ENCODE measurements around the gene AIG1.

Gene AIG1

DNA sequence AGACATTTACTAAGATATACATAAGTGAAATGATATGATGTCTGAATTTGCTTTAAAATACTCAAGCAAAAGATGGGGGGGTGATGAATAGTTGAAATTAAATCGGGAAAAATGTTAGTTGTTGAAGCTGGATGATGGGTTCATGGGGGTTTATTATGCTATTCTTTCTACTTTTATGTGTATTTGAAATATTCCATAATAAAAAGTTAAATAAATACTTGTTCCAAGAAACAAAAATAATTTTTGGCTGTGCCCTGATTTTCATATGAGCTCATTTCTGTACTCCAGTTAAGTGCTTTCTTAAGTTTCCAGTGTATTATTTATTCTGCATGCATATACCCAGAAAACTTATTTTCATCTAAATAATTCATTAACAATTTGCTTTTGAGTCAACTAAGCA is 138.6 kb downstream of the AIG1 start:
- no peak for DNase-seq

DNA sequence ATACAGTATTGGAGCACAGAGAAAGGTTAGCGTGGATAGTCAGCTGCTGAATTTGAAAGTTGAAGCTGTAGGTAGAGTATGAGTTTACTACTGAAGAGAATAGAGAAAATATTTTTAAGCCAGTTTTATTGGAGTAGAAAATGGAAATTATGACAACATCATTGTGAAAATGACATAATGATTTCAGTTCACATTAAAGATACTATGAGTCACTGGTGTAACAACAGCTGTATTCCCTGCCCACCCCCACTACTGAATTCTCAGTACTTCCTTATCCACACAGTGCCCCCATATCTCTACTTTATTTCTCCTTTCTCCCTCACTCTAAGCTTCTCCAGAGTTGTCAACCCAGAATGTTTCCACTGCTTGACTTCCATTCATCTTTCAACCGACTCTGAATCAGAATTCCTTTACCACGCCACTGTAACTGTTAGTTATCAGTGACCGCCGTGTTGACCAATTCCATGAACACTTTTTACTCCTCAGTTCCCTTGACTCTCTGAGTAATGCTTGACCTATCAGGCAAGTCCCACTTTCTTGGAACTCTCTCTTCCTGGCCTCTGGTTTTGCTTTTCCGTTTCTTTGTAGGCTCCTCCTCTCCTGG is 139.6 kb downstream of the AIG1 start:
- DNase-seq, result no peak

- no peak for DNase-seq
These were observed 143.4 kb downstream of the AIG1 start for GRCh38 chr6:143204045-143204444.

DNA sequence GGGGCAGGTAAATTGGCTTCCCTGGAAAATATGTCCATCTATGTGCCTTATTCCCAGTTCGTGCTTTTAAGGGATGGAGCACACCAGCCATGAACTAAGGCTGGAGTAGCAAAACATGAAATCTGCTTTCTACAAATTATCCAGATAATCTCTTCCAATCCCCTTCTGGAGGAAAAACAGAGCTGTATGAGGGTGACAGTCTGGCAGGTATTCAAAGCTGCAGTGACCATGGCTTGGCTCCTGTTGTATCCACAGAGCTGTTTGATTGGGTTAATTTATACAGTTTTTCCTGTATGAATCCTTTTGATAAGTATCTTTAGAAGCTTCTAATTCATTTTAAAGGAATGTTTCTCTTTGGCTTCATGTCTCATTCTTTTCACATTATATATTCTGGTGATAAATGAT is 144.4 kb downstream of the AIG1 start:
- no peak for DNase-seq

GRCh38 chr6:143205585-143205984 is 144.9 kb downstream of the AIG1 start:
- DNase-seq, result no peak

DNA sequence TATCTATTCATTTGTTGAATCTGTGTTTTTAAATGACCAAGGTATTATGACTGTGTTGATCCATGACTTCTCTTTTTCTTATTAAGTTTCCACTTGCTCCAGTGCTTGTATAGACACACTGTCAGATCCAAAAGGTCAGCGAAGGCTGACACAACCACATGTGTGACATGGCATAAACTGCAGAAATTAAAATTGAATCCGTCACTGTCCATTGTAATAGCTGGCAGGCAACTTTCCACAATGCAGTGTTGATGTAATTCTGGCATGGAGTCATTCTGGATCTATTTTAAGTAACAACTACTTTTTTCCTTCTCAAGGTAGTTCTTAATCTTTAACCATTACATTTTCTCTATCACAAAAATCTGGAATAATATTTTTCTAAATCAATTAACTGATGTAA is 145.3 kb downstream of the AIG1 start:
- DNase-seq, result no peak

DNA sequence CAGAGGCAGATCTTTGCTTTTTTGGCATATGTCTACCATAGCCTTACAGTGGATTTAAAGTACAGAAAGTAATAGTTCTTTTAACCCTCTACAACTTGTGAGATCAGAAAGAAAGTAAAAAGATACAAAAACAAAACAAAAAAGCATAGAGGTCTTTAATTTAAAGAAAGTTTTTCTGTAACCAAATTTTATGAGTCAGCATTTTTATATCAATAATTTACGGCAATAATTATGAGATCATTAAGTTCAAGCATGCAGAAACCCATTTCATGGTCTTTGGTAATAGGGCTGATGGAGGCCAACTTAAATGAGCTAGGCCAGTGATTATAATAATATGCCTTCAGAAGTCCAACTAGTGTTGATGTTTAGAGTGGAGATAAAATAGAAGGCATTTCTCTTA is 145.9 kb downstream of the AIG1 start:
- no peak for DNase-seq

DNA sequence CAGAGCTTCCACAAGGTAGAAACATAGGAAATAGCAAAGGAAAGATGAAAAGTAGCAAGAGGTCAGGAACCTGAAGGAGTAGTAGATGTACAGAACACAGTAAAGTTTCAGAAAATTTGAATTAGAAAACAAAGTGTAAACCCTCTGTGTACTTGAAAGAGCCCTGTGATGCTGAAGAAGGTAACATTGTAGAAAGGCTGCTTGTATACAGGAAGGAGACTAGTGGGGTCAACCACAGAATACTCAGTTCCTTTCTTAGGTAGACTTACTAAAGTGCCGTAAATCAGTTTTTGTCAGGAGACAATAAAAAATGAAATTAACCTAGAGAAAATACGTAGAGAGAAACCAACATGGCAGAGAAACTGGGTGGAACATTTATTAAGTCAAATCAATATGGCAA is 149.7 kb downstream of the AIG1 start:
- no peak for DNase-seq

DNA sequence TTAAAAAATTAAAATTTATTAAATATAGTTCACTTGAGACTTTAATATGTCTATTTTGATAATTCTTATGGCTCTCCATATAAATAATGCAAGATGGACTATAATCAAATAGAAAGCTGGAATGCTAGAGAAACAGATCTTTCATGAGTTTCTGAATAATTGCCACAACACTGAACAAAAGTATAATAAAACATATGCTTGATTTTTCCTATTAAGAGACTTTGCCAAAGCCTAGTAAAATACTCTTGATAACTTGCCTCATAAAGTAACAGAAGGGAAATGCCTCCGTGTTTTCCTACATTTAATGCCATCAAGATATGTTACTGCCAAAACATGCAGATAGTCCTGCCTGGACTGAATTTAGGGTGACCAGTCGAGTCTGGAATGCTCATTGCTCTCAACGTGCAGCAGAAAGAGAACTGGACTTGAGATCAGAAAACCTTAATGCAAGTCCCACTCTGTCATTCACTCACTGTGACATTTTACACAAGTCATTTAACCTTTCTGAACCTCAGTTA is 153.2 kb downstream of the AIG1 start:
- DNase-seq, result no peak

- DNase-seq, result no peak
These were observed 154.7 kb downstream of the AIG1 start for GRCh38 chr6:143215363-143215762.

DNA sequence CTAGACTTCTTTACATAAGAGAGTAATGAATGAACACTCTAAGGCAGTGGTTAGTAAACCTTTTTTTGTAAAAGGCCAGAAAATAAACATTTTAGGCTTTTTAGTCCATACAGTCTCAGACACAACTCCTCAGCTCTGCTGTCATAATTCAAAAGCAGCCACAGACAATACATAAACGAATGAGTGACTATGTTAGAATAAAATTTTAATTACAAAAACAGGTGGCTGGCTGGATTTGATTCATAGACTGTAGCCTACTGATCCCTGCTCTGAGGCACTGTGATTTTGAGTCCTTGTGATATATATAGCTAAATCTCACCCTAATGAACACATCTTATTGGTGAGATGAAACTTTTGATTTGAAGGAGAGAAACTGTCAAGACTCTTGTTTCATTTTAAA is 155.1 kb downstream of the AIG1 start:
- DNase-seq, result no peak

DNA sequence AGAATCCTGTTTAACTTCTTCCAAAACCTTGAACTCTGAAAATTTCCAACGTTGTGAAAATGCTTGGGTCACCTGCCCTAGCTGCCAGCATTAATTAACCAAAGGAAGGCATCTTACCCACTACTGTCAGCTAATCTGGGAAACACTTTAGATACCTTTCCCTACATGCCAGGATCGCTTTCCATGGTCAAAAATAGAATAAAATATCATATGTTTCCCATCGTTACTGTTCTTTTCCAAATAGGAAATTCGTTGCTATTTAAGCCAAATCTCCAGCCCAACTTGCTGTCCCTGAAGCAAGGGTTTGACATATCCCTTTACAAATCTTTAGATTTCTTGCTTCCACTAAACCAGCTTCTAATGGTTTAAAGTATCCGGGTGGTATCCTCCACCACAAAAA is 157.5 kb downstream of the AIG1 start:
- DNase-seq, result no peak

- no peak for DNase-seq
These were observed 161.0 kb downstream of the AIG1 start for GRCh38 chr6:143221698-143222097.

DNA sequence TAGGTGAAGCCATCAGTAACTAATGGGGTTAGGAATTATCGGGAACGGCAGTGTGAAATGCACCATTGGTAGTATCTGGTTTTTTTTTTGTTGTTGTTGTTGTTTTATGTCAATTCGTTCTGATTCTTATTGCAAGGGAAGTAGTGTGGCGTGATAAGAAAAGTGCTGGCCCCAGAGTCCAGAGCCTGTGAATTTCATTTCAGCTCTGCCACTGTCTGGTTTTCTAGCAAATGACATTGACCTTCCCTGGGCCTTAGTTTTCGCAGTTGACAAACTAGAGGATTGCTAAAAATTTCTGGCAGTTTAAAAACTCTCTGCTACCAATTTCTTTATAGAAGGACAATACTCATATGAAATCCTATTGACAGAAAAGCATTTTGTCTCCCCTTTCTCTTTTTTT is 161.6 kb downstream of the AIG1 start:
- no peak for DNase-seq

GRCh38 chr6:143222801-143223231 is 162.1 kb downstream of the AIG1 start:
- DNase-seq, result no peak

GRCh38 chr6:143223895-143224294 is 163.2 kb downstream of the AIG1 start:
- DNase-seq, result no peak

DNA sequence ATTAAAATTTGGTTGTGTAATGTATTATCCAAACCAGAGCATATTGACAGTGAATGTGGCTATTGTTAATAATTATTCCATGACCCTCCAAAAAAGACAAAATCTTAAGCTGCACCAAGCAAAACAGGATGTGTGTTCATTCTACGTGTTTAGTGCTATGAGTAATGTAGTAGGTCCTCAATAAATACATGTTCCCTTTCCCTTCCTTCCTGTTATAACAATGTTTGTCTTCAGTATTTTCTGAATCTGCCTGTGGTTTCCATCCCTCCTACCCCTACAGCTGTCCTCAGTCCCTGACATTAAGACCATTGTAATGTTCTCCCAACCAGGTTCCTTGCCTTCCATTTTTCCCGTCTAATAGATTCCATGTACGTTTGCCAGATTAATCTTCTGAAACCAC is 163.8 kb downstream of the AIG1 start:
- DNase-seq, result no peak

- DNase-seq, result no peak
These were observed 165.2 kb downstream of the AIG1 start for GRCh38 chr6:143225929-143226328.

GRCh38 chr6:143227675-143228074 is 167.0 kb downstream of the AIG1 start:
- no peak for DNase-seq

GRCh38 chr6:143229400-143229799 is 168.7 kb downstream of the AIG1 start:
- DNase-seq, result no peak

DNA sequence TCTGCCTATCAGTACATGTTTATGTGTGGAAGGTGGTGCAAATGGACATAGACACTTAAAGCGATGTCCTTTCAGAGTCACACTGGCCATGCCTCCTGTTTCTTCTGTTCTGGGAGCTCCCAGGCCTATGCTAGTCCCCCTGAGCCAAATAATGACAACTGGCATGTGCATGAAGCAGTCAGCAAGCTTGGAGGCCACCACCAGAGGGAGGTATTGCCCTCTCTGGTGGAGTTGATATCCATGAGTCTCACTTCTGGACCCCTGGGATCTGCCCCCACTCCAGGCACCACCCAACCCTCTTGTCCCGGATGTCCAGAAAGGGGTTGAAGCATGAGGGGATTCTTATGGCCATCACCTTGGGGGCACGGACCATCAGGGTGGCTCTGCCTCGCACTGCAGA is 172.2 kb downstream of the AIG1 start:
- DNase-seq, result no peak

DNA sequence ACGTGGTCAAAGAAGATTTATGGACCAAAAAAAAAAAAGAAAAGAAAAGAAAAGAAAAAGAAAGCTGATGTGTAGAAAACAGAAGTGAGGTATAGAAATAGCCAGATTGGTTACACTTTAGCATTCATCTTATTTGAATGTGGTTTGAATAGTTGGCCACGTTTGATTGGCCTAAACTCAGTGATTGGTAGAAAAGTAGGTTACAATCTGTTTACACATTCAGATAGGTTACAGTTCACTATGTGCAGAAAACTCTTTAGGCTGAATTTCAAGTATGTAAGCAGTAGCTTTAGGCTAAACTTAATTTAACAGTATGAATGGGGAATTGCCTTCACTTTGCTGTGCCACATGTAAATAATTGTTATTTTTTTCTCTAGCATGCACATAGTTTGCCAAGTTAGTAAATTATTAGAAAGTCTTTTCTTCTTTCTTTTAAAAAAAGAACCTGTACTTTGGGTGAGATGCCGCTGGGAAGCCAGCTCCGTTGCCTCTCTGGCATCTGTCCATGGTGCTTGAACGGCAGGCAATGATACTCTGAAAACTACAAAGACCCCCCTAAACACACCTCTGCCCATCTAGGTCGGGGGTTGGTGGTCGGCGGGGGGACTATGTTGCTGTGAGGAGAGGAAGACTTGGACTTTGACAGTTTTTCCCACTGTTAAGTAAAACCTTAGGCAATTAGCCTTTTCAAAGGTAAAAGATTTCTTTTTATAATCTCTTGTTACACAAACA is 173.0 kb downstream of the AIG1 start:
- DNase-seq, result no peak

GRCh38 chr6:143234734-143235133 is 174.0 kb downstream of the AIG1 start:
- DNase-seq, result no peak

DNA sequence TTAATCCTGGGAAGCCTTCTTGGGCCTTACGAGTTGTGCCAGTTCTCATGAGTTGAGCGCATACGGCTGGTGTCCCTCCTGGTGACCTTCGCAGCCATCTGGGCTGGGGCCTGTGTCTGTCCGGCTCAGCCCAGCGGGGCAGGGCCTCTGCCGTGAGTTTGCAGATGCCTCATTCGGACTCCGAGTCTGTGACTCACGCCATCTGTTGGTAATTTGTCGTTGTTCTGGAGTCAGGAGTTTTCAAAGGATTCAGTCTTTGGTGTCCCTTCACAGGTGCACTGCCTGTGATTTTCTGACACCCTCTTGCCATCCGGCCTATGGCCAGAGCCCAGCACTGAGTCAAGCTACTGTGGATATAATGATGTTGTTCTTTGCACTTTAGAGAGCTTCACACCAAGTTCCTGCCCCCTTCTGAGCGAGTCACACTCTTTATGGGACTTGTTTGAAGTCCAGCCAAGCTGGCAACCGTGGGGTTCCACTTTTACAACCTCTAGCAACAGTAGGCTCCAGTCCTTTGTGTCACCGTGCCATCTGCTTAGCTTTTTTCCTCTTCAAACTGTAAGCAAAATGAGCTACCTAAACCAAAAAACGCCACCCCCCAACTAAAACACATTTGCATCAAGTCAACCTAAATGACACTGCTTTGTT is 175.6 kb downstream of the AIG1 start:
- DNase-seq, result no peak
